ENCODE data around the gene WDR1.

- TF ChIP-seq CTCF (IDR thresholded peaks at IDR 0.05) (no peak), POLR2A (IDR thresholded peaks at IDR 0.05) (no peak), EP300 (IDR thresholded peaks at IDR 0.05) (no peak)
Measured at GRCh38 chr4:10083861-10084641, 32.5 kb downstream of the WDR1 start.

Measured in gastroesophageal sphincter (tissue), 3 donors.